A549 treated with Hydrocortisone at 1 μM for 4 hours (cell line): ENCODE results near the gene MYH13. TPM values are rescaled to one million over a fixed set of nuclear protein-coding genes. Genes with fewer than 3 reads are reported as not detected.

Experiments used
- total RNA-seq: library from RNA; stranded (reverse); fragments of 200-300 nt; extraction: Qiagen RNA extraction; gene quantifications from 5 replicates; pipeline ENCODE4 v1.2.3, GENCODE V29; 2022

The MYH13 gene
- total RNA-seq: 0.01 to 0.02 TPM in 2 of 5 replicates, not detected in the others

GRCh38 chr17:10372906-10373305 lies at the start of gene MYH13:
TSS of gene MYH13 (minus strand) at chr17:10373006. CDS start at chr17:10364530, 8,476 bp downstream.

GRCh38 chr17:10421900-10422542 lies 49.2 kb upstream of the MYH13 start, which contains the start of gene MYH8:
TSS of gene MYH8 (minus strand) at chr17:10421950. CDS start at chr17:10420227, 1,723 bp downstream.

Other genes with a start within 250 kb of the MYH13 start
- gene GAS7, start 174.4 kb downstream of the MYH13 start, total RNA-seq: 0.23 to 0.67 TPM (median 0.46 TPM) in 5 replicates
- not detected in 5 replicates for gene MYH8, start 48.9 kb upstream of the MYH13 start, total RNA-seq
- gene MYH4, start 96.6 kb upstream of the MYH13 start, total RNA-seq: not detected in 5 replicates
- gene MYH1, start 145.5 kb upstream of the MYH13 start, total RNA-seq: not detected in 5 replicates
- gene MYH2, start 176.7 kb upstream of the MYH13 start, total RNA-seq: not detected in 5 replicates